Lower lobe of right lung (tissue), 2 donors: Measurements from ENCODE around the gene MTHFD1. TPM values are rescaled to one million over a fixed set of nuclear protein-coding genes. Genes with fewer than 3 reads are reported as not detected.

Source experiments
- ATAC-seq, 2 donors: fragments of 200-7000 bp; cut with Tn5 transposase; one replicate each; pipeline ENCODE4 v1.9.1; 2020 to 2022; ENCODE audit warnings: mild to moderate bottlenecking in 2 of 2, moderate library complexity in 2 of 2
- DNase-seq: peaks from one replicate; pipeline ENCODE4 v3.0.0-alpha.2; 2020
- H3K27ac ChIP-seq: fragments of 200-600 bp; one replicate; pipeline ENCODE4 v1.8.0; 2022
- H3K27me3 ChIP-seq: fragments of 200-600 bp; one replicate; pipeline ENCODE4 v1.8.0; 2022; ENCODE audit warnings: low read depth
- H3K36me3 ChIP-seq: fragments of 200-600 bp; one replicate; pipeline ENCODE4 v1.8.0; 2022; ENCODE audit warnings: mild to moderate bottlenecking
- H3K4me1 ChIP-seq: fragments of 200-600 bp; one replicate; pipeline ENCODE4 v1.8.0; 2022
- H3K4me3 ChIP-seq: fragments of 200-600 bp; one replicate; pipeline ENCODE4 v1.8.0; 2022; ENCODE audit warnings: mild to moderate bottlenecking
- H3K9me3 ChIP-seq: fragments of 200-600 bp; one replicate; pipeline ENCODE4 v1.8.0; 2022
- CTCF ChIP-seq: fragments of 200-600 bp; IDR thresholded peaks from one replicate; pipeline ENCODE4 v1.8.0; 2022; ENCODE audit warnings: antibody characterized with exemption, mild to moderate bottlenecking
- intact Hi-C: fragments of 100-400 bp; cut with DNase I; formaldehyde crosslinking; loops from one replicate; pipeline ENCODE4 v1.11.0; 2022
- total RNA-seq: library from RNA; stranded (reverse); fragmentation: NEBNext Ultra II Directional; extraction: Animal tissue kit (Norgen Biotek cat#: 25700); gene quantifications from one replicate; pipeline ENCODE4 v1.2.1, GENCODE V29; 2021
- donor health status: DM: no; HTN: yes; CAD: no; lungs with severe emphysema.

Gene MTHFD1
- total RNA-seq, 1 donor from 2014 or later, result 46.3 TPM

- no peaks in the 10 kb centered on the region for H3K9me3 ChIP-seq
- H3K4me3 ChIP-seq, result no peak overlapping the region
- H3K27ac ChIP-seq, result no peak overlapping the region
- no peaks in the 10 kb centered on the region for H3K36me3 ChIP-seq
- no peak for TF ChIP-seq CTCF
- intact Hi-C loops, result no loop called here
- no peaks in the 10 kb centered on the region for H3K27me3 ChIP-seq
- no peak for ATAC-seq
- no peak for DNase-seq
- H3K4me1 ChIP-seq, result peaks cover 15% of the 10 kb centered on the region
Observed at GRCh38 chr14:64463873-64464272, 75.7 kb downstream of the MTHFD1 start.

- no peak for ATAC-seq
- intact Hi-C loops, result no loop called here
- peak overlapping the region; percentile 73 for H3K27ac ChIP-seq
Observed at GRCh38 chr14:64464651-64465050, 76.5 kb downstream of the MTHFD1 start.

GRCh38 chr14:64465191-64465822, 77.2 kb downstream of the MTHFD1 start, which contains the start of gene AKAP5:
Gene AKAP5 (plus strand): TSS chr14:64465499. CDS start chr14:64468395, 2,896 bp downstream.
- no peaks in the 10 kb centered on the region for H3K27me3 ChIP-seq
- H3K27ac ChIP-seq, result peak within 1 kb of the TSS; percentile 73
- no peaks in the 10 kb centered on the region for H3K36me3 ChIP-seq
- H3K9me3 ChIP-seq, result no peaks in the 10 kb centered on the region
- TF ChIP-seq CTCF, result no peak
- H3K4me3 ChIP-seq, result peak within 1 kb of the TSS; percentile 82
- DNase-seq (peak; percentile 54), ATAC-seq (peak; percentile 90 to 93)
- peaks cover 15% of the 10 kb centered on the region for H3K4me1 ChIP-seq
- intact Hi-C loops, result no loop called here

More at GRCh38 chr14:64464651-64465050, 76.5 kb downstream of the MTHFD1 start:
- no peak for DNase-seq
- Histone ChIP-seq H3K4me1 (peaks cover 15% of the 10 kb centered on the region), H3K27me3 (no peaks in the 10 kb centered on the region), H3K4me3 (peak overlapping the region; percentile 82), H3K36me3 (no peaks in the 10 kb centered on the region), H3K9me3 (no peaks in the 10 kb centered on the region)
- no peak for TF ChIP-seq CTCF

- intact Hi-C loops, result no loop called here
Observed at GRCh38 chr14:64465831-64466554, 77.8 kb downstream of the MTHFD1 start.

GRCh38 chr14:64467101-64467500, 78.9 kb downstream of the MTHFD1 start:
- no peak for TF ChIP-seq CTCF
- ATAC-seq (peak; percentile 29 to 53), DNase-seq (no peak)
- no peaks in the 10 kb centered on the region for H3K27me3 ChIP-seq
- peaks cover 15% of the 10 kb centered on the region for H3K4me1 ChIP-seq
- H3K4me3 ChIP-seq, result no peak overlapping the region
- H3K9me3 ChIP-seq, result no peaks in the 10 kb centered on the region
- no peak overlapping the region for H3K27ac ChIP-seq
- no peaks in the 10 kb centered on the region for H3K36me3 ChIP-seq
- intact Hi-C loops, result no loop called here

More at GRCh38 chr14:64465831-64466554, 77.8 kb downstream of the MTHFD1 start:
- no peaks in the 10 kb centered on the region for H3K36me3 ChIP-seq
- H3K9me3 ChIP-seq, result no peaks in the 10 kb centered on the region
- TF ChIP-seq CTCF, result no peak
- H3K27ac ChIP-seq, result peak overlapping the region; percentile 73
- peaks cover 15% of the 10 kb centered on the region for H3K4me1 ChIP-seq
- H3K27me3 ChIP-seq, result no peaks in the 10 kb centered on the region
- ATAC-seq (peak; percentile 32 to 56), DNase-seq (no peak)
- H3K4me3 ChIP-seq, result peak overlapping the region; percentile 82
